Neural cell (in vitro differentiated cells): ENCODE measurements around the gene SPEF1. TPM values are rescaled to one million over a fixed set of nuclear protein-coding genes. Genes with fewer than 3 reads are reported as not detected.

Experiments
- H2AFZ ChIP-seq: fragments of 200-600, 300-800 bp; sonication (generic), shearing (Covaris generic); 2 replicates; pipeline ENCODE4 v1.6.0; 2014; ENCODE audit warnings: low read depth, mild to moderate bottlenecking, antibody characterized with exemption, low read length, moderate library complexity
- H3F3A ChIP-seq: fragments of 200-600 bp; shearing (Covaris generic); 2 replicates; pipeline ENCODE4 v1.6.1; 2016; ENCODE audit warnings: mild to moderate bottlenecking, moderate library complexity, mixed read lengths, antibody characterized with exemption, low read length; ENCODE audit not compliant: insufficient read depth, poor library complexity, severe bottlenecking
- H3K27ac ChIP-seq: fragments of 200-600, 300-800 bp; sonication (generic), shearing (Covaris generic); 2 replicates; pipeline ENCODE4 v1.5.1; 2014; ENCODE audit warnings: mild to moderate bottlenecking, low read length, moderate library complexity
- H3K27me3 ChIP-seq: fragments of 300-800, 200-600 bp; sonication (generic), shearing (Covaris generic); 2 replicates; pipeline ENCODE4 v1.6.0; 2014; ENCODE audit warnings: mild to moderate bottlenecking, low read depth, low read length, moderate library complexity; ENCODE audit not compliant: insufficient read depth
- H3K36me3 ChIP-seq: fragments of 300-800, 200-600 bp; sonication (generic), shearing (Covaris generic); 2 replicates; pipeline ENCODE4 v1.5.1; 2014; ENCODE audit warnings: mild to moderate bottlenecking, antibody characterized with exemption, low read length, moderate library complexity; ENCODE audit not compliant: insufficient read depth
- H3K4me2 ChIP-seq: fragments of 300-800, 200-600 bp; sonication (generic), shearing (Covaris generic); 2 replicates; pipeline ENCODE4 v1.6.0; 2014; ENCODE audit warnings: mild to moderate bottlenecking, low read length
- H3K4me3 ChIP-seq: fragments of 300-800, 200-600 bp; sonication (generic), shearing (Covaris generic); 2 replicates; pipeline ENCODE4 v1.5.1; 2014; ENCODE audit warnings: mild to moderate bottlenecking, low read length, moderate library complexity
- H3K79me2 ChIP-seq: fragments of 200-600 bp; shearing (Covaris generic); replicated peaks from 2 replicates; pipeline ENCODE4 v1.6.0; 2014; ENCODE audit warnings: mild to moderate bottlenecking, low read length, moderate library complexity; ENCODE audit not compliant: insufficient read depth
- H3K9ac ChIP-seq: fragments of 300-800, 200-600 bp; sonication (generic), shearing (Covaris generic); 2 replicates; pipeline ENCODE4 v1.6.1; 2016; ENCODE audit warnings: mild to moderate bottlenecking, low read length, mixed read lengths
- H3K9me2 ChIP-seq: fragments of 200-600 bp; shearing (Covaris generic); 2 replicates; pipeline ENCODE4 v1.6.1; 2016; ENCODE audit warnings: mild to moderate bottlenecking, low read length, mixed read lengths; ENCODE audit not compliant: insufficient read depth
- H3K9me3 ChIP-seq: fragments of 200-600, 300-800 bp; sonication (generic), shearing (Covaris generic); 2 replicates; pipeline ENCODE4 v1.6.1; 2016; ENCODE audit warnings: mild to moderate bottlenecking, mixed run types, low read length, moderate library complexity, mixed read lengths
- H4K20me1 ChIP-seq: fragments of 200-600 bp; shearing (Covaris generic); 2 replicates; pipeline ENCODE4 v1.6.1; 2016; ENCODE audit warnings: mild to moderate bottlenecking, mixed run types; ENCODE audit not compliant: insufficient read depth
- CTCF ChIP-seq: fragments of 450-650 bp; IDR thresholded peaks from 2 replicates; pipeline ENCODE4 v1.5.1; 2014; ENCODE audit warnings: antibody characterized with exemption, mild to moderate bottlenecking, moderate library complexity; ENCODE audit not compliant: poor library complexity, severe bottlenecking
- EP300 ChIP-seq: fragments of 450-650 bp; conservative IDR thresholded peaks from 2 replicates; pipeline ENCODE4 v1.6.1; 2014; ENCODE audit warnings: antibody characterized with exemption, mild to moderate bottlenecking, moderate library complexity; ENCODE audit not compliant: poor library complexity, severe bottlenecking
- EZH2 ChIP-seq: fragments of 200-600, 300-800 bp; shearing (Covaris generic), sonication (generic); IDR thresholded peaks from 2 replicates; pipeline ENCODE4 v1.6.1; 2014; ENCODE audit warnings: antibody characterized with exemption, low read length, borderline replicate concordance, mild to moderate bottlenecking; ENCODE audit not compliant: insufficient read depth, poor library complexity, severe bottlenecking
- MXI1 ChIP-seq: fragments of 450-650 bp; conservative IDR thresholded peaks from 2 replicates; pipeline ENCODE4 v1.6.1; 2014; ENCODE audit warnings: antibody characterized with exemption, mild to moderate bottlenecking; ENCODE audit not compliant: poor library complexity, severe bottlenecking
- POLR2AphosphoS5 ChIP-seq: IDR thresholded peaks from 2 replicates; pipeline ENCODE4 v1.6.1; 2012
- RAD21 ChIP-seq: fragments of 450-650 bp; conservative IDR thresholded peaks from 2 replicates; pipeline ENCODE4 v1.6.1; 2014; ENCODE audit warnings: antibody characterized with exemption, mild to moderate bottlenecking, moderate library complexity
- REST ChIP-seq: IDR thresholded peaks from 2 replicates; pipeline ENCODE4 v1.6.1; 2012; ENCODE audit warnings: borderline replicate concordance
- SMC3 ChIP-seq: fragments of 450-650 bp; conservative IDR thresholded peaks from 2 replicates; pipeline ENCODE4 v1.6.1; 2014; ENCODE audit warnings: antibody characterized with exemption, mild to moderate bottlenecking, moderate library complexity; ENCODE audit not compliant: poor library complexity
- TAF1 ChIP-seq: IDR thresholded peaks from 2 replicates; pipeline ENCODE4 v1.6.1; 2012; ENCODE audit warnings: low read depth
- polyA plus RNA-seq: library from polyadenylated mRNA; depleted of rRNA; stranded (reverse); fragments of >200 nt; gene quantifications from 2 replicates; pipeline ENCODE4 v1.2.3, GENCODE V29; 2014

Gene SPEF1
- polyA plus RNA-seq, 1 donor from 2014 or later, result 0.58 TPM

- no peak overlapping the region for H2AFZ ChIP-seq
- no peaks in the 10 kb centered on the region for H3F3A ChIP-seq
- no peak overlapping the region for H3K4me3 ChIP-seq
- TF ChIP-seq CTCF (no peak), EZH2 (no peak), REST (no peak)
- no peaks in the 10 kb centered on the region for H3K79me2 ChIP-seq
- no peak overlapping the region for H3K9ac ChIP-seq
- no peaks in the 10 kb centered on the region for H3K9me2 ChIP-seq
- H4K20me1 ChIP-seq, result no peaks in the 10 kb centered on the region
- H3K9me3 ChIP-seq, result no peaks in the 10 kb centered on the region
- H3K36me3 ChIP-seq, result no peaks in the 10 kb centered on the region
- no peak overlapping the region for H3K4me2 ChIP-seq
- H3K27me3 ChIP-seq, result peaks cover 22% of the 10 kb centered on the region
- H3K27ac ChIP-seq, result no peak overlapping the region
Measured at GRCh38 chr20:3755269-3755668, 26.0 kb downstream of the SPEF1 start.

GRCh38 chr20:3754276-3754630, 27.0 kb downstream of the SPEF1 start:
- TF ChIP-seq REST (no peak), TAF1 (no peak), CTCF (no peak), RAD21 (no peak), EP300 (no peak), POLR2AphosphoS5 (no peak), EZH2 (no peak), SMC3 (no peak), MXI1 (no peak)
- Histone ChIP-seq H3K9me3 (no peaks in the 10 kb centered on the region), H3K4me3 (no peak overlapping the region), H3K79me2 (no peaks in the 10 kb centered on the region), H4K20me1 (no peaks in the 10 kb centered on the region), H3K9ac (no peak overlapping the region), H3K9me2 (no peaks in the 10 kb centered on the region), H2AFZ (no peak overlapping the region), H3K36me3 (no peaks in the 10 kb centered on the region), H3F3A (no peaks in the 10 kb centered on the region), H3K27me3 (peaks cover 33% of the 10 kb centered on the region), H3K4me2 (no peak overlapping the region), H3K27ac (no peak overlapping the region)
